ENCODE measurements around the gene SETDB1. TPM values are rescaled to one million over a fixed set of nuclear protein-coding genes. Genes with fewer than 3 reads are reported as not detected.
A peak's percentile ranks its signal among the peaks of the same experiment; 100 is the strongest.

The SETDB1 gene
- total and polyA plus RNA-seq, 2 of the 13 experiments (the other 11 are each of a cell fraction or from before 2014, with no cell fraction given): 33.1 to 34.6 TPM

DNA sequence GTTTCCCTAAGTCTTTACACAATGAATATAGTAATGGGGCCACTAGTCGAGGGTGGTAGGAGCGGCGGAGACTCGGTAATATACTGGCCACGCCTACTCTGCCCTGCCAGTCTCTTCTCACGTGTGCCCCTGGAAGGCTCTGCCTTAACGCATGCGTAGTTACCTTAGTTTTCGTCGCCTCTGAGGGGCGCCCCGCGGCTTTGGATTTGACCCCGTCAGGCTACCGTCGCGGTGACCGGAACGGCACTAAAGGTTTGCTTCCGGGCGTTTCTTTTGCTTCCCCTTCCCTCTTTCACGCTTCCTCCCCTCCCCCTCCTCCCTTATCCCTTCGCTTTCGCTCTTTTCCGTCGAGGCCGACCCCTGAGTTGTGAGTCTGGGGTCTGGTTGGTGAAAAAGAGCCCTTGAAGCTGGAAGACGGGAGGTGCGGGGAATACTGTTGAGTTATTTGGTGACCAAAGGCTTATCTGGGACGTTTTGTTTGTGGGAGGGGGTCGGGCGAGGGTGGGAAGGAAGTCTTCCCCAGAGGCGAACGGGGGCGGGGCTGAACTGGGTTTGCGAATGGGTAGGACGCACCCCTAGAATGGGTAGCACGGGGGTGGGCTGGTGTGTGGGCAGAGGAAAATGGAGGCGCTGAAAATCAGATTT, at the start of gene SETDB1 (continued):
- peak; percentile 88; the same call in 1 of the 2 replicates for TF ChIP-seq FOXK1 (CRISPR knock-in tag; IDR thresholded peaks at IDR 0.05; ENCODE audit: borderline replicate concordance, low read depth)
- TF ChIP-seq ARNT (IDR thresholded peaks at IDR 0.05): no peak
- TF ChIP-seq MAFG (CRISPR knock-in tag; IDR thresholded peaks at IDR 0.05): no peak
- TF ChIP-seq, protein P1, sequence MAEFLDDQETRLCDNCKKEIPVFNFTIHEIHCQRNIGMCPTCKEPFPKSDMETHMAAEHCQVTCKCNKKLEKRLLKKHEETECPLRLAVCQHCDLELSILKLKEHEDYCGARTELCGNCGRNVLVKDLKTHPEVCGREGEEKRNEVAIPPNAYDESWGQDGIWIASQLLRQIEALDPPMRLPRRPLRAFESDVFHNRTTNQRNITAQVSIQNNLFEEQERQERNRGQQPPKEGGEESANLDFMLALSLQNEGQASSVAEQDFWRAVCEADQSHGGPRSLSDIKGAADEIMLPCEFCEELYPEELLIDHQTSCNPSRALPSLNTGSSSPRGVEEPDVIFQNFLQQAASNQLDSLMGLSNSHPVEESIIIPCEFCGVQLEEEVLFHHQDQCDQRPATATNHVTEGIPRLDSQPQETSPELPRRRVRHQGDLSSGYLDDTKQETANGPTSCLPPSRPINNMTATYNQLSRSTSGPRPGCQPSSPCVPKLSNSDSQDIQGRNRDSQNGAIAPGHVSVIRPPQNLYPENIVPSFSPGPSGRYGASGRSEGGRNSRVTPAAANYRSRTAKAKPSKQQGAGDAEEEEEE (CRISPR knock-in tag; IDR thresholded peaks at IDR 0.05; ENCODE audit: borderline replicate concordance): no peak
- no peak for TF ChIP-seq ZNF782 (CRISPR knock-in tag; IDR thresholded peaks at IDR 0.05; ENCODE audit: borderline replicate concordance)
- TF ChIP-seq NKX3-1 (CRISPR knock-in tag; IDR thresholded peaks at IDR 0.05): no peak
- TF ChIP-seq MATR3 (CRISPR knock-in tag; IDR thresholded peaks at IDR 0.05): no peak
- no peak for TF ChIP-seq HOXA5 (CRISPR knock-in tag; IDR thresholded peaks at IDR 0.05)
- TF ChIP-seq, protein P2, sequence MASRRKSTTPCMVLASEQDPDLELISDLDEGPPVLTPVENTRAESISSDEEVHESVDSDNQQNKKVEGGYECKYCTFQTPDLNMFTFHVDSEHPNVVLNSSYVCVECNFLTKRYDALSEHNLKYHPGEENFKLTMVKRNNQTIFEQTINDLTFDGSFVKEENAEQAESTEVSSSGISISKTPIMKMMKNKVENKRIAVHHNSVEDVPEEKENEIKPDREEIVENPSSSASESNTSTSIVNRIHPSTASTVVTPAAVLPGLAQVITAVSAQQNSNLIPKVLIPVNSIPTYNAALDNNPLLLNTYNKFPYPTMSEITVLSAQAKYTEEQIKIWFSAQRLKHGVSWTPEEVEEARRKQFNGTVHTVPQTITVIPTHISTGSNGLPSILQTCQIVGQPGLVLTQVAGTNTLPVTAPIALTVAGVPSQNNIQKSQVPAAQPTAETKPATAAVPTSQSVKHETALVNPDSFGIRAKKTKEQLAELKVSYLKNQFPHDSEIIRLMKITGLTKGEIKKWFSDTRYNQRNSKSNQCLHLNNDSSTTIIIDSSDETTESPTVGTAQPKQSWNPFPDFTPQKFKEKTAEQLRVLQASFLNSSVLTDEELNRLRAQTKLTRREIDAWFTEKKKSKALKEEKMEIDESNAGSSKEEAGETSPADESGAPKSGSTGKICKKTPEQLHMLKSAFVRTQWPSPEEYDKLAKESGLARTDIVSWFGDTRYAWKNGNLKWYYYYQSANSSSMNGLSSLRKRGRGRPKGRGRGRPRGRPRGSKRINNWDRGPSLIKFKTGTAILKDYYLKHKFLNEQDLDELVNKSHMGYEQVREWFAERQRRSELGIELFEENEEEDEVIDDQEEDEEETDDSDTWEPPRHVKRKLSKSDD (CRISPR knock-in tag; IDR thresholded peaks at IDR 0.05; ENCODE audit: low read depth): no peak
- no peak for TF ChIP-seq SOX6 (IDR thresholded peaks at IDR 0.05)
- TF ChIP-seq SOX6 (CRISPR knock-in tag; IDR thresholded peaks at IDR 0.05): peak; percentile 51
- TF ChIP-seq, protein P3, sequence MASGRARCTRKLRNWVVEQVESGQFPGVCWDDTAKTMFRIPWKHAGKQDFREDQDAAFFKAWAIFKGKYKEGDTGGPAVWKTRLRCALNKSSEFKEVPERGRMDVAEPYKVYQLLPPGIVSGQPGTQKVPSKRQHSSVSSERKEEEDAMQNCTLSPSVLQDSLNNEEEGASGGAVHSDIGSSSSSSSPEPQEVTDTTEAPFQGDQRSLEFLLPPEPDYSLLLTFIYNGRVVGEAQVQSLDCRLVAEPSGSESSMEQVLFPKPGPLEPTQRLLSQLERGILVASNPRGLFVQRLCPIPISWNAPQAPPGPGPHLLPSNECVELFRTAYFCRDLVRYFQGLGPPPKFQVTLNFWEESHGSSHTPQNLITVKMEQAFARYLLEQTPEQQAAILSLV (CRISPR knock-in tag; IDR thresholded peaks at IDR 0.05; ENCODE audit: borderline replicate concordance): peak; percentile 4; the same call in 1 of the 2 replicates
- TF ChIP-seq TGIF2 (CRISPR knock-in tag; IDR thresholded peaks at IDR 0.05): 0 out of 2 replicates have a peak, but pooled peaks have one; percentile 25
- no peak for TF ChIP-seq ZBTB42 (CRISPR knock-in tag; IDR thresholded peaks at IDR 0.05)
- TF ChIP-seq, protein P4, sequence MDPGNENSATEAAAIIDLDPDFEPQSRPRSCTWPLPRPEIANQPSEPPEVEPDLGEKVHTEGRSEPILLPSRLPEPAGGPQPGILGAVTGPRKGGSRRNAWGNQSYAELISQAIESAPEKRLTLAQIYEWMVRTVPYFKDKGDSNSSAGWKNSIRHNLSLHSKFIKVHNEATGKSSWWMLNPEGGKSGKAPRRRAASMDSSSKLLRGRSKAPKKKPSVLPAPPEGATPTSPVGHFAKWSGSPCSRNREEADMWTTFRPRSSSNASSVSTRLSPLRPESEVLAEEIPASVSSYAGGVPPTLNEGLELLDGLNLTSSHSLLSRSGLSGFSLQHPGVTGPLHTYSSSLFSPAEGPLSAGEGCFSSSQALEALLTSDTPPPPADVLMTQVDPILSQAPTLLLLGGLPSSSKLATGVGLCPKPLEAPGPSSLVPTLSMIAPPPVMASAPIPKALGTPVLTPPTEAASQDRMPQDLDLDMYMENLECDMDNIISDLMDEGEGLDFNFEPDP (CRISPR knock-in tag; conservative IDR thresholded peaks at IDR 0.05): no peak
- no peak for TF ChIP-seq ZNF670 (CRISPR knock-in tag; IDR thresholded peaks at IDR 0.05; ENCODE audit: borderline replicate concordance)
- TF ChIP-seq, protein P5, sequence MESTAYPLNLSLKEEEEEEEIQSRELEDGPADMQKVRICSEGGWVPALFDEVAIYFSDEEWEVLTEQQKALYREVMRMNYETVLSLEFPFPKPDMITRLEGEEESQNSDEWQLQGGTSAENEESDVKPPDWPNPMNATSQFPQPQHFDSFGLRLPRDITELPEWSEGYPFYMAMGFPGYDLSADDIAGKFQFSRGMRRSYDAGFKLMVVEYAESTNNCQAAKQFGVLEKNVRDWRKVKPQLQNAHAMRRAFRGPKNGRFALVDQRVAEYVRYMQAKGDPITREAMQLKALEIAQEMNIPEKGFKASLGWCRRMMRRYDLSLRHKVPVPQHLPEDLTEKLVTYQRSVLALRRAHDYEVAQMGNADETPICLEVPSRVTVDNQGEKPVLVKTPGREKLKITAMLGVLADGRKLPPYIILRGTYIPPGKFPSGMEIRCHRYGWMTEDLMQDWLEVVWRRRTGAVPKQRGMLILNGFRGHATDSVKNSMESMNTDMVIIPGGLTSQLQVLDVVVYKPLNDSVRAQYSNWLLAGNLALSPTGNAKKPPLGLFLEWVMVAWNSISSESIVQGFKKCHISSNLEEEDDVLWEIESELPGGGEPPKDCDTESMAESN (CRISPR knock-in tag; conservative IDR thresholded peaks at IDR 0.05): no peak
- peak; percentile 50; the same call in 1 of the 2 replicates for TF ChIP-seq KLF6 (CRISPR knock-in tag; IDR thresholded peaks at IDR 0.05)
- TF ChIP-seq, protein P6, sequence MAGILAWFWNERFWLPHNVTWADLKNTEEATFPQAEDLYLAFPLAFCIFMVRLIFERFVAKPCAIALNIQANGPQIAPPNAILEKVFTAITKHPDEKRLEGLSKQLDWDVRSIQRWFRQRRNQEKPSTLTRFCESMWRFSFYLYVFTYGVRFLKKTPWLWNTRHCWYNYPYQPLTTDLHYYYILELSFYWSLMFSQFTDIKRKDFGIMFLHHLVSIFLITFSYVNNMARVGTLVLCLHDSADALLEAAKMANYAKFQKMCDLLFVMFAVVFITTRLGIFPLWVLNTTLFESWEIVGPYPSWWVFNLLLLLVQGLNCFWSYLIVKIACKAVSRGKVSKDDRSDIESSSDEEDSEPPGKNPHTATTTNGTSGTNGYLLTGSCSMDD (CRISPR knock-in tag; IDR thresholded peaks at IDR 0.05): no peak
- TF ChIP-seq ZNF570 (CRISPR knock-in tag; IDR thresholded peaks at IDR 0.05; ENCODE audit: borderline replicate concordance): no peak
